CD14-positive monocyte (primary cell): ENCODE results near the gene CNTNAP5. TPM values are rescaled to one million over a fixed set of nuclear protein-coding genes. Genes with fewer than 3 reads are reported as not detected.

Experiments
- DNase-seq, 3 donors: peaks; one replicate each; pipeline ENCODE4 v3.0.0-alpha.2; 2011 to 2022
- H2AFZ ChIP-seq: 2 replicates; pipeline ENCODE4 v1.6.0; 2012; ENCODE audit warnings: mild to moderate bottlenecking, low read depth, low read length, inconsistent platforms; ENCODE audit not compliant: insufficient read depth, poor library complexity, severe bottlenecking
- H3K27ac ChIP-seq, 2 donors: 1 replicate in 1 of 2; 2 replicates in 1 of 2; pipeline ENCODE4 v1.5.1; 2012 to 2013; ENCODE audit warnings: low read length in 2 of 2, control low read depth in 1 of 2, inconsistent platforms in 1 of 2, low read depth in 1 of 2, mild to moderate bottlenecking in 1 of 2
- H3K27me3 ChIP-seq, 2 donors: one replicate each; pipeline versions ENCODE4 v1.6.0 to v1.6.1; 2011 to 2013; ENCODE audit warnings: low read length in 2 of 2; ENCODE audit not compliant: control insufficient read depth in 2 of 2, insufficient read depth in 2 of 2
- H3K36me3 ChIP-seq, 2 donors: replicated peaks in 1 of 2; 1 replicate in 1 of 2; 2 replicates in 1 of 2; pipeline versions ENCODE4 v1.5.1 to v1.6.1; 2012 to 2013; ENCODE audit warnings: low read length in 2 of 2, control low read depth in 1 of 2, inconsistent platforms in 1 of 2, mild to moderate bottlenecking in 1 of 2; ENCODE audit not compliant: insufficient read depth in 2 of 2, control insufficient read depth in 1 of 2
- H3K4me1 ChIP-seq, 2 donors: 1 replicate in 1 of 2; 2 replicates in 1 of 2; pipeline versions ENCODE4 v1.5.1 to v1.6.1; 2012 to 2013; ENCODE audit warnings: low read length in 2 of 2, control low read depth in 1 of 2, inconsistent platforms in 1 of 2, mild to moderate bottlenecking in 1 of 2, moderate library complexity in 1 of 2; ENCODE audit not compliant: insufficient read depth in 2 of 2, control insufficient read depth in 1 of 2
- H3K4me2 ChIP-seq: replicated peaks from 2 replicates; pipeline ENCODE3; 2012; ENCODE audit warnings: low read length, moderate library complexity, mild to moderate bottlenecking; ENCODE audit not compliant: poor library complexity, severe bottlenecking; ENCODE audit errors: extremely low read depth
- H3K4me3 ChIP-seq, 3 experiments: fragments of 200-600 bp in 1 of 3; sonication (generic) in 1 of 3; replicated peaks in 1 of 3; 1 replicate in 2 of 3; 2 replicates in 1 of 3; pipeline ENCODE4 v1.5.1; 2011 to 2013; ENCODE audit warnings: low read length in 3 of 3, mild to moderate bottlenecking in 3 of 3, control low read depth in 2 of 3, low read depth in 2 of 3, inconsistent platforms in 1 of 3, moderate library complexity in 1 of 3
- H3K79me2 ChIP-seq: 2 replicates; pipeline ENCODE4 v1.6.0; 2012; ENCODE audit warnings: mild to moderate bottlenecking, control low read depth, inconsistent platforms, low read length, moderate library complexity; ENCODE audit not compliant: insufficient read depth
- H3K9ac ChIP-seq: 2 replicates; pipeline ENCODE4 v1.6.0; 2017; ENCODE audit warnings: low read length, mild to moderate bottlenecking; ENCODE audit not compliant: insufficient read depth, poor library complexity, severe bottlenecking
- H3K9me3 ChIP-seq, 2 donors: replicated peaks in 1 of 2; 1 replicate in 1 of 2; 2 replicates in 1 of 2; pipeline versions ENCODE4 v1.5.1 to v1.6.1; 2012 to 2013; ENCODE audit warnings: low read length in 2 of 2, control low read depth in 1 of 2; ENCODE audit not compliant: control insufficient read depth in 1 of 2, insufficient read depth in 1 of 2
- H4K20me1 ChIP-seq: 2 replicates; pipeline ENCODE4 v1.6.0; 2012; ENCODE audit warnings: mild to moderate bottlenecking, low read length, control low read depth, moderate library complexity; ENCODE audit not compliant: insufficient read depth
- H3K27ac Mint-ChIP-seq, 7 donors: one replicate each; pipeline ENCODE4 v1.8.0; 2020; ENCODE audit warnings: mild to moderate bottlenecking in 7 of 7, mixed read lengths in 7 of 7, moderate library complexity in 6 of 7, inconsistent platforms in 2 of 7
- H3K27me3 Mint-ChIP-seq, 3 donors: one replicate each; pipeline ENCODE4 v1.8.0; 2021 to 2022; ENCODE audit warnings: low read depth in 3 of 3, mild to moderate bottlenecking in 3 of 3, mixed read lengths in 3 of 3, moderate library complexity in 3 of 3, inconsistent platforms in 1 of 3
- H3K36me3 Mint-ChIP-seq, 2 donors: one replicate each; pipeline ENCODE4 v1.8.0; 2020; ENCODE audit warnings: mixed read lengths in 2 of 2, inconsistent platforms in 1 of 2, mild to moderate bottlenecking in 1 of 2
- H3K4me1 Mint-ChIP-seq: one replicate; pipeline ENCODE4 v1.8.0; 2020; ENCODE audit warnings: mild to moderate bottlenecking, mixed read lengths
- H3K4me3 Mint-ChIP-seq, 2 donors: one replicate each; pipeline ENCODE4 v1.8.0; 2020; ENCODE audit warnings: mild to moderate bottlenecking in 2 of 2, mixed read lengths in 2 of 2, moderate library complexity in 1 of 2
- H3K9me3 Mint-ChIP-seq, 7 donors: one replicate each; pipeline ENCODE4 v1.8.0; 2020 to 2022; ENCODE audit warnings: mixed read lengths in 7 of 7, mild to moderate bottlenecking in 6 of 7, moderate library complexity in 6 of 7, inconsistent platforms in 2 of 7
- CTCF ChIP-seq: fragments of 200-600 bp; IDR thresholded peaks from one replicate; pipeline ENCODE4 v1.8.0; 2022; ENCODE audit warnings: antibody characterized with exemption, mild to moderate bottlenecking
- WGBS: methylation state at CpG from one replicate; pipeline ENCODE4 v1.1.5; 2013; ENCODE audit warnings: missing lambda C conversion rate; ENCODE audit not compliant: insufficient coverage; 5-methylcytosine and 5-hydroxymethylcytosine counted together
- intact Hi-C, 2 donors: fragments of 100-400 bp; cut with micrococcal nuclease; formaldehyde crosslinking; loops; one replicate each; pipeline versions ENCODE4 v1.15.0 to v1.15.1; 2023
- polyA plus RNA-seq, 3 donors: library from polyadenylated mRNA; depleted of rRNA in 1 of 3; unstranded in 2 of 3; stranded (reverse) in 1 of 3; fragments of 300-500 nt in 2 of 3; fragments of >200 nt in 1 of 3; fragmentation: Illumina TruSeq in 2 of 3; gene quantifications; 1 replicate in 2 of 3; 2 replicates in 1 of 3; pipeline ENCODE4 v1.2.3, GENCODE V29; 2012 to 2021

The CNTNAP5 gene
- polyA plus RNA-seq, 3 donors: not detected

GRCh38 chr2:124032799-124033198 lies 7.7 kb downstream of the CNTNAP5 start:
- Mint-ChIP-seq H3K27me3 (peaks cover 0 to 2% (median 2%) of the 10 kb centered on the region in 3 donors), H3K9me3 (peaks cover 0 to 2% (median 1%) of the 10 kb centered on the region in 7 donors), H3K27ac (no peak overlapping the region), H3K4me1 (no peaks in the 10 kb centered on the region), H3K4me3 (no peak overlapping the region), H3K36me3 (no peaks in the 10 kb centered on the region)
- Histone ChIP-seq H3K79me2 (no peaks in the 10 kb centered on the region), H3K4me2 (no peak overlapping the region), H3K36me3 (no peaks in the 10 kb centered on the region), H2AFZ (no peak overlapping the region), H3K27me3 (no peaks in the 10 kb centered on the region), H3K27ac (no peak overlapping the region), H3K9me3 (no peaks in the 10 kb centered on the region), H3K4me3 (no peak overlapping the region), H3K9ac (no peak overlapping the region), H4K20me1 (no peaks in the 10 kb centered on the region), H3K4me1 (no peaks in the 10 kb centered on the region)
- intact Hi-C loops: no loop called here
- WGBS: no CpG with 5 or more reads among the region's 3 CpGs
- TF ChIP-seq CTCF: no peak
- no peak for DNase-seq

- no peak for TF ChIP-seq CTCF
- Histone ChIP-seq H3K9ac (no peak overlapping the region), H3K4me1 (no peaks in the 10 kb centered on the region), H3K4me2 (no peak overlapping the region), H3K27ac (no peak overlapping the region), H3K36me3 (no peaks in the 10 kb centered on the region), H3K4me3 (no peak overlapping the region), H3K9me3 (no peaks in the 10 kb centered on the region), H3K27me3 (no peaks in the 10 kb centered on the region), H2AFZ (no peak overlapping the region), H4K20me1 (no peaks in the 10 kb centered on the region), H3K79me2 (no peaks in the 10 kb centered on the region)
- intact Hi-C loops: no loop called here
- DNase-seq: no peak
- H3K36me3 Mint-ChIP-seq: no peaks in the 10 kb centered on the region
- H3K4me1 Mint-ChIP-seq: no peaks in the 10 kb centered on the region
- H3K4me3 Mint-ChIP-seq: no peak overlapping the region
- H3K9me3 Mint-ChIP-seq: peaks cover 0 to 2% (median 1%) of the 10 kb centered on the region in 7 donors
- no peak overlapping the region for H3K27ac Mint-ChIP-seq
- 33% methylated on average over 1 of the region's 2 CpGs for WGBS
- H3K27me3 Mint-ChIP-seq: peaks cover 0 to 2% (median 2%) of the 10 kb centered on the region in 3 donors
These were observed 9.2 kb downstream of the CNTNAP5 start for GRCh38 chr2:124034265-124034664.
